ENCODE results near the gene SIRT2.

GRCh38 chr19:38836983-38837626, 62.3 kb downstream of the SIRT2 start:
- TF ChIP-seq CTCF (IDR thresholded peaks at IDR 0.05), result no peak
- TF ChIP-seq SIN3A (IDR thresholded peaks at IDR 0.05; ENCODE audit: borderline replicate concordance, insufficient read depth, low read depth, low read length), result no peak
- no peak for TF ChIP-seq POLR2AphosphoS5 (IDR thresholded peaks at IDR 0.05; ENCODE audit: low read depth, low read length)
- TF ChIP-seq TCF7L2 (IDR thresholded peaks at IDR 0.05; ENCODE audit: low read depth, low read length), result no peak

Measured in Panc1 (cell line).